GM21526 (cell line): ENCODE results near the gene CPN2.

Source experiments
- ATAC-seq: cut with Tn5 transposase; IDR thresholded peaks from one replicate; pipeline ENCODE4 v1.9.1; 2021; ENCODE audit warnings: moderate library complexity; ENCODE audit not compliant: unreplicated experiment, low FRiP score

CPN2 gene

GRCh38 chr3:194382196-194382891 lies 31.2 kb upstream of the CPN2 start:
- no peak for ATAC-seq

- no peak for ATAC-seq
Observed at GRCh38 chr3:194381460-194381875, 30.3 kb upstream of the CPN2 start.

GRCh38 chr3:194380326-194380725 lies 29.2 kb upstream of the CPN2 start:
- no peak for ATAC-seq

GRCh38 chr3:194379651-194380050 lies 28.5 kb upstream of the CPN2 start:
- ATAC-seq: no peak

- no peak for ATAC-seq
Observed at GRCh38 chr3:194379231-194379630, 28.1 kb upstream of the CPN2 start.

GRCh38 chr3:194377708-194378107 lies 26.6 kb upstream of the CPN2 start:
- no peak for ATAC-seq

- no peak for ATAC-seq
Observed at GRCh38 chr3:194376241-194376560, 25.1 kb upstream of the CPN2 start.

GRCh38 chr3:194375473-194376240 lies 24.5 kb upstream of the CPN2 start:
- ATAC-seq: no peak

- ATAC-seq: no peak
Observed at GRCh38 chr3:194374935-194375334, 23.8 kb upstream of the CPN2 start.

GRCh38 chr3:194373899-194374298 lies 22.8 kb upstream of the CPN2 start:
- ATAC-seq: no peak

- ATAC-seq: no peak
Observed at GRCh38 chr3:194373028-194373427, 21.9 kb upstream of the CPN2 start.

- no peak for ATAC-seq
Observed at GRCh38 chr3:194370753-194371152, 19.6 kb upstream of the CPN2 start.

GRCh38 chr3:194369522-194370279 lies 18.6 kb upstream of the CPN2 start, which contains the start of gene LRRC15:
Gene LRRC15, minus strand, starts transcription at chr3:194369743. Its CDS starts 8,700 bp downstream, at chr3:194361043.
- no peak for ATAC-seq

- ATAC-seq: no peak
Observed at GRCh38 chr3:194368918-194369317, 17.8 kb upstream of the CPN2 start.

- ATAC-seq: no peak
Observed at GRCh38 chr3:194367992-194368841, 17.1 kb upstream of the CPN2 start.

GRCh38 chr3:194365978-194366490 lies 14.9 kb upstream of the CPN2 start:
- no peak for ATAC-seq

GRCh38 chr3:194365526-194365925 lies 14.4 kb upstream of the CPN2 start:
- ATAC-seq: no peak

GRCh38 chr3:194364652-194365434 lies 13.7 kb upstream of the CPN2 start:
- ATAC-seq: no peak

- ATAC-seq: no peak
Observed at GRCh38 chr3:194364314-194364651, 13.2 kb upstream of the CPN2 start.

- ATAC-seq: no peak
Observed at GRCh38 chr3:194360568-194360967, 9.4 kb upstream of the CPN2 start.
